Measurements from ENCODE around the gene AMIGO3.

GRCh38 chr3:49683162-49683561 is 36.3 kb downstream of the AMIGO3 start:
- TF ChIP-seq EZH2 (IDR thresholded peaks at IDR 0.05; ENCODE audit: low read depth) (no peak), CTCF (conservative IDR thresholded peaks at IDR 0.05) (no peak)
